Neural cell (in vitro differentiated cells): ENCODE measurements around the gene GPR87. TPM values are rescaled to one million over a fixed set of nuclear protein-coding genes. Genes with fewer than 3 reads are reported as not detected.

ENCODE experiments used
- H2AFZ ChIP-seq: fragments of 200-600, 300-800 bp; sonication (generic), shearing (Covaris generic); 2 replicates; pipeline ENCODE4 v1.6.0; 2014; ENCODE audit warnings: low read depth, mild to moderate bottlenecking, antibody characterized with exemption, low read length, moderate library complexity
- H3F3A ChIP-seq: fragments of 200-600 bp; shearing (Covaris generic); 2 replicates; pipeline ENCODE4 v1.6.1; 2016; ENCODE audit warnings: mild to moderate bottlenecking, moderate library complexity, mixed read lengths, antibody characterized with exemption, low read length; ENCODE audit not compliant: insufficient read depth, poor library complexity, severe bottlenecking
- H3K27ac ChIP-seq: fragments of 200-600, 300-800 bp; sonication (generic), shearing (Covaris generic); 2 replicates; pipeline ENCODE4 v1.5.1; 2014; ENCODE audit warnings: mild to moderate bottlenecking, low read length, moderate library complexity
- H3K27me3 ChIP-seq: fragments of 300-800, 200-600 bp; sonication (generic), shearing (Covaris generic); 2 replicates; pipeline ENCODE4 v1.6.0; 2014; ENCODE audit warnings: mild to moderate bottlenecking, low read depth, low read length, moderate library complexity; ENCODE audit not compliant: insufficient read depth
- H3K36me3 ChIP-seq: fragments of 300-800, 200-600 bp; sonication (generic), shearing (Covaris generic); 2 replicates; pipeline ENCODE4 v1.5.1; 2014; ENCODE audit warnings: mild to moderate bottlenecking, antibody characterized with exemption, low read length, moderate library complexity; ENCODE audit not compliant: insufficient read depth
- H3K4me2 ChIP-seq: fragments of 300-800, 200-600 bp; sonication (generic), shearing (Covaris generic); 2 replicates; pipeline ENCODE4 v1.6.0; 2014; ENCODE audit warnings: mild to moderate bottlenecking, low read length
- H3K4me3 ChIP-seq: fragments of 300-800, 200-600 bp; sonication (generic), shearing (Covaris generic); 2 replicates; pipeline ENCODE4 v1.5.1; 2014; ENCODE audit warnings: mild to moderate bottlenecking, low read length, moderate library complexity
- H3K79me2 ChIP-seq: fragments of 200-600 bp; shearing (Covaris generic); replicated peaks from 2 replicates; pipeline ENCODE4 v1.6.0; 2014; ENCODE audit warnings: mild to moderate bottlenecking, low read length, moderate library complexity; ENCODE audit not compliant: insufficient read depth
- H3K9ac ChIP-seq: fragments of 300-800, 200-600 bp; sonication (generic), shearing (Covaris generic); 2 replicates; pipeline ENCODE4 v1.6.1; 2016; ENCODE audit warnings: mild to moderate bottlenecking, low read length, mixed read lengths
- H3K9me2 ChIP-seq: fragments of 200-600 bp; shearing (Covaris generic); 2 replicates; pipeline ENCODE4 v1.6.1; 2016; ENCODE audit warnings: mild to moderate bottlenecking, low read length, mixed read lengths; ENCODE audit not compliant: insufficient read depth
- H3K9me3 ChIP-seq: fragments of 200-600, 300-800 bp; sonication (generic), shearing (Covaris generic); 2 replicates; pipeline ENCODE4 v1.6.1; 2016; ENCODE audit warnings: mild to moderate bottlenecking, mixed run types, low read length, moderate library complexity, mixed read lengths
- H4K20me1 ChIP-seq: fragments of 200-600 bp; shearing (Covaris generic); 2 replicates; pipeline ENCODE4 v1.6.1; 2016; ENCODE audit warnings: mild to moderate bottlenecking, mixed run types; ENCODE audit not compliant: insufficient read depth
- CTCF ChIP-seq: fragments of 450-650 bp; IDR thresholded peaks from 2 replicates; pipeline ENCODE4 v1.5.1; 2014; ENCODE audit warnings: antibody characterized with exemption, mild to moderate bottlenecking, moderate library complexity; ENCODE audit not compliant: poor library complexity, severe bottlenecking
- EP300 ChIP-seq: fragments of 450-650 bp; conservative IDR thresholded peaks from 2 replicates; pipeline ENCODE4 v1.6.1; 2014; ENCODE audit warnings: antibody characterized with exemption, mild to moderate bottlenecking, moderate library complexity; ENCODE audit not compliant: poor library complexity, severe bottlenecking
- EZH2 ChIP-seq: fragments of 200-600, 300-800 bp; shearing (Covaris generic), sonication (generic); IDR thresholded peaks from 2 replicates; pipeline ENCODE4 v1.6.1; 2014; ENCODE audit warnings: antibody characterized with exemption, low read length, borderline replicate concordance, mild to moderate bottlenecking; ENCODE audit not compliant: insufficient read depth, poor library complexity, severe bottlenecking
- MXI1 ChIP-seq: fragments of 450-650 bp; conservative IDR thresholded peaks from 2 replicates; pipeline ENCODE4 v1.6.1; 2014; ENCODE audit warnings: antibody characterized with exemption, mild to moderate bottlenecking; ENCODE audit not compliant: poor library complexity, severe bottlenecking
- RAD21 ChIP-seq: fragments of 450-650 bp; conservative IDR thresholded peaks from 2 replicates; pipeline ENCODE4 v1.6.1; 2014; ENCODE audit warnings: antibody characterized with exemption, mild to moderate bottlenecking, moderate library complexity
- REST ChIP-seq: IDR thresholded peaks from 2 replicates; pipeline ENCODE4 v1.6.1; 2012; ENCODE audit warnings: borderline replicate concordance
- SMC3 ChIP-seq: fragments of 450-650 bp; conservative IDR thresholded peaks from 2 replicates; pipeline ENCODE4 v1.6.1; 2014; ENCODE audit warnings: antibody characterized with exemption, mild to moderate bottlenecking, moderate library complexity; ENCODE audit not compliant: poor library complexity
- TAF1 ChIP-seq: IDR thresholded peaks from 2 replicates; pipeline ENCODE4 v1.6.1; 2012; ENCODE audit warnings: low read depth
- polyA minus RNA-seq: library from RNA; depleted of rRNA, polyadenylated mRNA; stranded (reverse); fragments of >200 nt; gene quantifications from 2 replicates; pipeline ENCODE4 v1.2.3, GENCODE V29; 2014
- polyA plus RNA-seq: library from polyadenylated mRNA; depleted of rRNA; stranded (reverse); fragments of >200 nt; gene quantifications from 2 replicates; pipeline ENCODE4 v1.2.3, GENCODE V29; 2014

The GPR87 gene
- polyA plus RNA-seq: not detected in 2 replicates
- polyA minus RNA-seq: not detected in 2 replicates

- no peak within 1 kb of the TSS for H2AFZ ChIP-seq
- H4K20me1 ChIP-seq: peaks cover 3% of the 10 kb centered on the region
- H3K27ac ChIP-seq: no peak within 1 kb of the TSS
- no peak within 1 kb of the TSS for H3K4me3 ChIP-seq
- no peaks in the 10 kb centered on the region for H3K79me2 ChIP-seq
- no peak within 1 kb of the TSS for H3K9ac ChIP-seq
- no peaks in the 10 kb centered on the region for H3K9me2 ChIP-seq
- TF ChIP-seq EZH2 (no peak), MXI1 (no peak), TAF1 (no peak)
- no peaks in the 10 kb centered on the region for H3F3A ChIP-seq
- H3K9me3 ChIP-seq: no peaks in the 10 kb centered on the region
- no peaks in the 10 kb centered on the region for H3K27me3 ChIP-seq
- no peak within 1 kb of the TSS for H3K4me2 ChIP-seq
- no peaks in the 10 kb centered on the region for H3K36me3 ChIP-seq
These were observed at the start of gene GPR87 for GRCh38 chr3:151316267-151316991. Gene GPR87, minus strand, starts transcription at chr3:151316820. Its CDS starts 16,720 bp downstream, at chr3:151300100.

- H3K36me3 ChIP-seq: peaks cover 5% of the 10 kb centered on the region
- no peaks in the 10 kb centered on the region for H3K9me3 ChIP-seq
- no peak overlapping the region for H3K9ac ChIP-seq
- no peaks in the 10 kb centered on the region for H4K20me1 ChIP-seq
- TF ChIP-seq RAD21: no peak
- no peak for TF ChIP-seq CTCF
- H2AFZ ChIP-seq: no peak overlapping the region
- no peak overlapping the region for H3K27ac ChIP-seq
- H3K4me3 ChIP-seq: no peak overlapping the region
- H3K27me3 ChIP-seq: no peaks in the 10 kb centered on the region
- no peak overlapping the region for H3K4me2 ChIP-seq
- no peaks in the 10 kb centered on the region for H3F3A ChIP-seq
- H3K9me2 ChIP-seq: no peaks in the 10 kb centered on the region
- H3K79me2 ChIP-seq: no peaks in the 10 kb centered on the region
These were observed 46.1 kb upstream of the GPR87 start for GRCh38 chr3:151362751-151363174.

DNA sequence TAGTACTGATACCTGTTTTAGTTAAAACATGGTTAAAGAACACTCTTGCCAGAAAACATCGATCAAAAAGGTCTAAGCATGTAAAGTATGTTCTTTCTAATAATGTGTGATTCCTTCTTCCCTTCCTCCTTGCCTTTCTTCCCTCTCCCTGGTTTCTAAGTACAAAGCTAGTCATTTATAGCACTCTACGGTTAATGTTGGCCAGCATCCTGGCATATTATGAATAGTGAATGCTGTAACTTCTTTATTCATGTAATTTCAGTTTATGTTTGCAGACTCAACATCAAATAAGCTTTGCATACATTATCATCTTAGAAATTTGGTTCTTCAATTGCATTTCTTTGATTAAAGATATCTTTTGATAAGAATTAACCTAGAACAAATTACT, 40.8 kb upstream of the GPR87 start:
- no peaks in the 10 kb centered on the region for H3K9me2 ChIP-seq
- H3K9me3 ChIP-seq: no peaks in the 10 kb centered on the region
- H3K27ac ChIP-seq: no peak overlapping the region
- no peaks in the 10 kb centered on the region for H4K20me1 ChIP-seq
- no peaks in the 10 kb centered on the region for H3K27me3 ChIP-seq
- no peak overlapping the region for H2AFZ ChIP-seq
- TF ChIP-seq TAF1: no peak
- TF ChIP-seq SMC3: no peak
- no peak for TF ChIP-seq EP300
- no peak for TF ChIP-seq RAD21
- no peak for TF ChIP-seq REST
- H3K9ac ChIP-seq: no peak overlapping the region
- no peak overlapping the region for H3K4me2 ChIP-seq
- H3K36me3 ChIP-seq: peaks cover 5% of the 10 kb centered on the region
- H3K79me2 ChIP-seq: no peaks in the 10 kb centered on the region
- no peaks in the 10 kb centered on the region for H3F3A ChIP-seq
- no peak overlapping the region for H3K4me3 ChIP-seq
